ENCODE results near the gene CADPS2. TPM values are rescaled to one million over a fixed set of nuclear protein-coding genes. Genes with fewer than 3 reads are reported as not detected.

The CADPS2 gene
- total and polyA plus RNA-seq, 8 donors, result 34.2 to 83.4 (median 64.6) TPM

DNA sequence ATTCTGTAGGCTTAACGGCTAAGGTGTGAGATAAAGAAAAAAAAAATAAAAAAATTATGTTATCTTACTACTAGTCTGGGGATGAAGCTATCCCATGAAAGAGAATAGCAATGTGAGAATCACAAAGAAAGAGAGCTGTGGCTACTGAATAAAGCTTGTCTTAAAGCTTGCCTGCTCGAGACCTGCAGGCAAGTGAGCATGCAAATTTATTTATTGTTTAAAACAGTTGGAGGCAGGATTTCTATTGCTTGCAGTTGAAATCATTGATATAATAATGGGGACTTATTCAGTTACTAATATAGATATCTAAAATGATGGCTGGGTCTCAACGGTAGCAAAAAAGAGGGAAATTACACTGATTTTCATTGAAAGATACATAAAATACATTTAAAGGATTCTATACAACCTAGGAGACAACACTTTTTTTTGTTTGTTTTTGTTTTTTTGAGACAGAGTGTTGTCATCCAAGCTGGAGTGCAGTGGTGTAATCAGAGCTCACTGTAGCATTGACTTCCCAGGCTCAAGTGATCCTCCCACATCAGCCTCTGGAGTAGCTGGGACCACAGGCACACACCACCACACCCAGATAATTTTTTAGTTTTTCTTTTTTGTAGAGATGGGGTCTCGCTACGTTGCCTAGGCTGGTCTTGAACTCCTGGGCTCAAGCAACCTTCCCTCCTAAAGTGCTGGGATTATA lies 437.2 kb downstream of the CADPS2 start:
- no peak for ATAC-seq
- TF ChIP-seq, protein P1, sequence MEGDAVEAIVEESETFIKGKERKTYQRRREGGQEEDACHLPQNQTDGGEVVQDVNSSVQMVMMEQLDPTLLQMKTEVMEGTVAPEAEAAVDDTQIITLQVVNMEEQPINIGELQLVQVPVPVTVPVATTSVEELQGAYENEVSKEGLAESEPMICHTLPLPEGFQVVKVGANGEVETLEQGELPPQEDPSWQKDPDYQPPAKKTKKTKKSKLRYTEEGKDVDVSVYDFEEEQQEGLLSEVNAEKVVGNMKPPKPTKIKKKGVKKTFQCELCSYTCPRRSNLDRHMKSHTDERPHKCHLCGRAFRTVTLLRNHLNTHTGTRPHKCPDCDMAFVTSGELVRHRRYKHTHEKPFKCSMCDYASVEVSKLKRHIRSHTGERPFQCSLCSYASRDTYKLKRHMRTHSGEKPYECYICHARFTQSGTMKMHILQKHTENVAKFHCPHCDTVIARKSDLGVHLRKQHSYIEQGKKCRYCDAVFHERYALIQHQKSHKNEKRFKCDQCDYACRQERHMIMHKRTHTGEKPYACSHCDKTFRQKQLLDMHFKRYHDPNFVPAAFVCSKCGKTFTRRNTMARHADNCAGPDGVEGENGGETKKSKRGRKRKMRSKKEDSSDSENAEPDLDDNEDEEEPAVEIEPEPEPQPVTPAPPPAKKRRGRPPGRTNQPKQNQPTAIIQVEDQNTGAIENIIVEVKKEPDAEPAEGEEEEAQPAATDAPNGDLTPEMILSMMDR (IDR thresholded peaks at IDR 0.05), result no peak
- H3K4me1 ChIP-seq, result no peaks in the 10 kb centered on the region
- H3K4me3 ChIP-seq, result no peak overlapping the region
- H3K9me3 ChIP-seq, result no peaks in the 10 kb centered on the region
- no peak overlapping the region for H3K27ac ChIP-seq
- peaks cover 0 to 8% of the 10 kb centered on the region in 2 donors for H3K36me3 ChIP-seq
- intact Hi-C loops (cut with DNase I), result no loop called here
- no peak for DNase-seq
- H3K27me3 ChIP-seq, result no peaks in the 10 kb centered on the region

DNA sequence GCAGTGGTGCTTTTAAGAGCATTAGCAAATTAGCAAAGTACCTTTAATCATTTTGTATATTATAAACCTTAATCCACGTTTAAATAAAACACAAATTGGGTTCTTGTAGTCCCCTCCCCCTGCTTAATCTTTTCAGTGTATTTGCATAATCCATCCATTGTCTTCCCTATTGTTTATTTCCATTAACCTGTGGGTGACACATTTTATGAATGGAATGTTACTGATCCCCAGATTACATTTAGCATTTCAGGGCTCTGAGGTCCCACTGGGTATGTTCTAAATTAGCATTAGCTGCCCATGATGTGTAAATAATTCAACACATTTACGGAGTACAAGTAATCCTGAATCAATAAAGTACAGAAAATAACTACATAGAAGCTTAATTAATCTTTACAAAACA lies 443.3 kb downstream of the CADPS2 start:
- Histone ChIP-seq H3K4me1 (no peaks in the 10 kb centered on the region), H3K4me3 (no peak overlapping the region), H3K27me3 (no peaks in the 10 kb centered on the region), H3K9me3 (no peaks in the 10 kb centered on the region), H3K27ac (no peak overlapping the region), H3K36me3 (no peaks in the 10 kb centered on the region)
- ATAC-seq (no peak), DNase-seq (no peak)
- TF ChIP-seq, protein P1 (IDR thresholded peaks at IDR 0.05), result no peak
- intact Hi-C loops (cut with DNase I), result no loop called here

DNA sequence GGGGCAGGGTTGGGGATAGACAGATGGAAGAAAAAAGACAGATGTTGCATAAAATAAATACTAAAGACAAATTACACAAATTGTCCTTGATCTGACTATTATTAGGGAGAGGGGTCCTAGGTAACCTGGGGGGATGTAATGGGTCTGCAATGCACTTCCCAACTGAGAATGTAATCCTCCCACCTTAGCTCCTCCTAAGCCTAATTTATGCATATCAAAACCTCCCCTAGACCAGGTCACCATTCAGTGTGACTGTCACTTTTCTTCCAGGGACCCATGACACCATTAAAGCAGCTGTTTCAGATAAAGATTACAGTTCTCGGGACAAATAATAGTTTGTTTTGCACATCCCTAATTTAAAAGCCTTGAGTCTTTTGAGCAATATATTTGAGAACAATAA lies 447.8 kb downstream of the CADPS2 start:
- no peaks in the 10 kb centered on the region for H3K4me1 ChIP-seq
- no peak for DNase-seq
- no peak overlapping the region for H3K4me3 ChIP-seq
- H3K27me3 ChIP-seq, result no peaks in the 10 kb centered on the region
- TF ChIP-seq, protein P1 (IDR thresholded peaks at IDR 0.05), result no peak
- H3K36me3 ChIP-seq, result no peaks in the 10 kb centered on the region
- no peaks in the 10 kb centered on the region for H3K9me3 ChIP-seq
- ATAC-seq, result no peak
- H3K27ac ChIP-seq, result no peak overlapping the region
- intact Hi-C loops (cut with DNase I), result no loop called here

DNA sequence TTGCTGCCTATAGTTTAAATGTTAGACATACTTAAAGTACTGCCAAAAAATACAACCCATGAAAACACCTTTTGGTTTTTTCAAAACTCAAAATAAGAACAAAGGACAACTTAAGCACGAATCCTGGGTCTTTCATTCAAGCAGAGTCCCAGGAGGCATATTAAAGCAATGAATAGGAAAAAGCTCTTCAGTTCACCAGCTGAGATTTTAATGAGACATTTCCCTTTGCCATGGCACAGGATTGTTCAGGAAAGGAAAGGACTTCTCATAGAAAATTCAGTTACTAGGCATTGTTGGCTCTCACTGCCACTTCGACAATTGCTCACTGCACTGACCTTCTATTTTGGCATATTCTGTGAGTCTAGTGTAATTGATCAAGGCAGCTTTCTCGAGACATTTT lies 448.3 kb downstream of the CADPS2 start:
- Histone ChIP-seq H3K27me3 (no peaks in the 10 kb centered on the region), H3K36me3 (no peaks in the 10 kb centered on the region), H3K9me3 (no peaks in the 10 kb centered on the region), H3K27ac (no peak overlapping the region), H3K4me1 (no peaks in the 10 kb centered on the region), H3K4me3 (no peak overlapping the region)
- no peak for DNase-seq
- intact Hi-C loops (cut with DNase I), result no loop called here
- ATAC-seq, result no peak
- TF ChIP-seq, protein P1 (IDR thresholded peaks at IDR 0.05), result no peak

DNA sequence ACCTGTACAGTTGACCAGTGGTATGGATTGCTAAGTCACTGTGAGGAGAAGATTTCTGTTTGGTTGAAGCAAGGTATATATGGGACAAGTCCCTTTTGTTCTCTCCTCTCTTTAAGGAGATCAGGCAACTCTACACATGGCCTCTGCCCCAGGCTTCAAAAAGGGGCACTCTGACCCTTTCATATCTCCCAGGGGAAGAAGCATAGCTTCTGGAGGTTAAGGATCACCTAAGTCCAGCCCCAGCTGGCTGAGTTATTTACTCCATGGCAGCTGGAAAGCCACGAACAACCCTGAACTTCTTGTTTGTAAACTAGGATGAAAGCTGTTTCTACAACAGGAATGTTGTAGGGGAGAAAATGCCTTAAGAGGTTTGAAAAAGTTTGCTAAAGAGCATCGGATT lies 452.5 kb downstream of the CADPS2 start:
- no peak for ATAC-seq
- intact Hi-C loops (cut with DNase I), result no loop called here
- H3K36me3 ChIP-seq, result no peaks in the 10 kb centered on the region
- H3K4me1 ChIP-seq, result no peaks in the 10 kb centered on the region
- no peaks in the 10 kb centered on the region for H3K27me3 ChIP-seq
- DNase-seq, result no peak
- H3K4me3 ChIP-seq, result no peak overlapping the region
- no peaks in the 10 kb centered on the region for H3K9me3 ChIP-seq
- TF ChIP-seq, protein P1 (IDR thresholded peaks at IDR 0.05), result no peak
- no peak overlapping the region for H3K27ac ChIP-seq
